Brain microvascular endothelial cell (primary cell): Measurements from ENCODE around the gene AP3B1.

Source experiments
- DNase-seq: peaks from one replicate; pipeline ENCODE4 v3.0.0-alpha.2; 2020
- H3K27ac ChIP-seq: fragments of 250-450 bp; sonication (Bioruptor Pico); 2 replicates; pipeline ENCODE4 v1.5.1; 2020; ENCODE audit warnings: mild to moderate bottlenecking, moderate library complexity
- H3K27me3 ChIP-seq: fragments of 250-450 bp; sonication (Bioruptor Pico); replicated peaks from 2 replicates; pipeline ENCODE4 v1.5.1; 2020; ENCODE audit warnings: mild to moderate bottlenecking
- H3K36me3 ChIP-seq: fragments of 250-450 bp; sonication (Bioruptor Pico); replicated peaks from 2 replicates; pipeline ENCODE4 v1.5.1; 2020; ENCODE audit warnings: mild to moderate bottlenecking
- H3K4me3 ChIP-seq: 2 replicates; pipeline ENCODE4 v1.5.1; 2011; ENCODE audit warnings: low read depth, mild to moderate bottlenecking, control low read depth, low read length, moderate library complexity
- in situ Hi-C: cut with HindIII; loops from 2 replicates; pipeline ENCODE4 v1.10.0; 2017; ENCODE audit warnings: low sequenced_read_pairs, low pct_ligation_motif_present
- TF ChIP-seq, protein P1 (sequence below): IDR thresholded peaks from 2 replicates; pipeline ENCODE4 v1.5.1; 2011; ENCODE audit warnings: low read depth, mild to moderate bottlenecking, moderate library complexity, low read length, control low read depth, inconsistent platforms; ENCODE audit errors: missing control alignments

The AP3B1 gene

DNA sequence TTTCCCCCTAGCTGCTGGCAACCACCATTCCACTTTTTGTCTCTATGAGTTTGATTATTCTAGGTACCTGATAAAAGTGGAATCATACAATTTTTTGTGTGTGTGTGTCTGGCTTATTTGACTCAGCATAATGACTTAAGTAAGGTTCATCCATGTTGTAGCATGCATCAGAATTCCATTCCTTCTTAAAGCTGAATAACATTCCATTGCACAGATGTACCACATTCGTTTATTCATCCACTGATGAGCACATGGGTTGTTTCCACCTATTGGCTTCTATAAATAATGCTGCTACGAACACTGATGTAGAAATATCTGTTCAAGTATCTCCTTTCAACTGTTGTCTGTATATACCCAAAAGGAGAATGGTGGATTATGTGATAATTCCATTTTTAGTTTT, 33.7 kb downstream of the AP3B1 start:
- in situ Hi-C loops, result no loop called here
- no peak overlapping the region for H3K27ac ChIP-seq
- H3K27me3 ChIP-seq, result no peaks in the 10 kb centered on the region
- no peak for DNase-seq
- TF ChIP-seq, protein P1, sequence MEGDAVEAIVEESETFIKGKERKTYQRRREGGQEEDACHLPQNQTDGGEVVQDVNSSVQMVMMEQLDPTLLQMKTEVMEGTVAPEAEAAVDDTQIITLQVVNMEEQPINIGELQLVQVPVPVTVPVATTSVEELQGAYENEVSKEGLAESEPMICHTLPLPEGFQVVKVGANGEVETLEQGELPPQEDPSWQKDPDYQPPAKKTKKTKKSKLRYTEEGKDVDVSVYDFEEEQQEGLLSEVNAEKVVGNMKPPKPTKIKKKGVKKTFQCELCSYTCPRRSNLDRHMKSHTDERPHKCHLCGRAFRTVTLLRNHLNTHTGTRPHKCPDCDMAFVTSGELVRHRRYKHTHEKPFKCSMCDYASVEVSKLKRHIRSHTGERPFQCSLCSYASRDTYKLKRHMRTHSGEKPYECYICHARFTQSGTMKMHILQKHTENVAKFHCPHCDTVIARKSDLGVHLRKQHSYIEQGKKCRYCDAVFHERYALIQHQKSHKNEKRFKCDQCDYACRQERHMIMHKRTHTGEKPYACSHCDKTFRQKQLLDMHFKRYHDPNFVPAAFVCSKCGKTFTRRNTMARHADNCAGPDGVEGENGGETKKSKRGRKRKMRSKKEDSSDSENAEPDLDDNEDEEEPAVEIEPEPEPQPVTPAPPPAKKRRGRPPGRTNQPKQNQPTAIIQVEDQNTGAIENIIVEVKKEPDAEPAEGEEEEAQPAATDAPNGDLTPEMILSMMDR, result no peak
- peaks cover 6% of the 10 kb centered on the region for H3K36me3 ChIP-seq
- no peak overlapping the region for H3K4me3 ChIP-seq

DNA sequence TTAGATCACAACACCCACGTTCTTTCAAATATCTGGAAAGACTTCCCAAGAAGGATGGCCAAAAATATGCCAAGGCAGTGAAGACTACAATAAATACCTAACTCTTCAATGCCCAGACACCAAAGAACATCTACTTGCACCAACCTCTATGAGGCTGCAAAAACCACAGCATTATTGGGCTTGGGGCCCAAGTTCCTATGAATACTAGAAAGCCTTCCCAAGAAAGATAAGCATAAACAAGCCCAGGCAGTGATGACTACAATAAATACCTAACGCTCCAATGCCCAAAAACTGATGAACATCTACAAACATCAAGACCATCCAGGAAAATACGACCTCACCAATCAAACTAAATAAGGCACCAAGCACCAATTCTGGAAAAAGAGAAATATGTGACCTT, 41.3 kb downstream of the AP3B1 start:
- DNase-seq, result no peak
- in situ Hi-C loops, result no loop called here
- TF ChIP-seq, protein P1, result no peak
- no peak overlapping the region for H3K4me3 ChIP-seq
- H3K36me3 ChIP-seq, result no peaks in the 10 kb centered on the region
- H3K27me3 ChIP-seq, result no peaks in the 10 kb centered on the region
- no peak overlapping the region for H3K27ac ChIP-seq

DNA sequence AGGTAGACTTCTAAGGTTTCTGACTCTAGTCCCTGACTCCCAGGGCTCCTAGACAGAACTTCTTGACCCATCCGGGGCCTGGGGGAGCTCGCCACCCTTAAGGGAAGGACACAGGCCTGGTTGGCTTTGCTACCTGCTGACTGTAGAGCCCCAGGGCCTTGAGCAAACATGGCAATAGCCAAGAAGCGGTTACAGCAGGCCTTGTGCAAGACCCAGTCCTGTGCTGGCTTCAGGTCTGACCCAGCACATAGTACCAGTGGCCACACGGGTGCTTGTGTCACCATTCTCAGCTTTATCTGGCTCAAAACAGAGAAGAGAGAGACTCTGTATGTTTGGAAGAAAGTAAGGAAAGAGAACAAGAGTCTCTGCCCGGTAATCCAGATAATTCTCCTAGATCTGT, 41.8 kb downstream of the AP3B1 start:
- Histone ChIP-seq H3K4me3 (no peak overlapping the region), H3K27me3 (no peaks in the 10 kb centered on the region), H3K36me3 (no peaks in the 10 kb centered on the region), H3K27ac (no peak overlapping the region)
- in situ Hi-C loops, result no loop called here
- TF ChIP-seq, protein P1, result no peak
- no peak for DNase-seq

DNA sequence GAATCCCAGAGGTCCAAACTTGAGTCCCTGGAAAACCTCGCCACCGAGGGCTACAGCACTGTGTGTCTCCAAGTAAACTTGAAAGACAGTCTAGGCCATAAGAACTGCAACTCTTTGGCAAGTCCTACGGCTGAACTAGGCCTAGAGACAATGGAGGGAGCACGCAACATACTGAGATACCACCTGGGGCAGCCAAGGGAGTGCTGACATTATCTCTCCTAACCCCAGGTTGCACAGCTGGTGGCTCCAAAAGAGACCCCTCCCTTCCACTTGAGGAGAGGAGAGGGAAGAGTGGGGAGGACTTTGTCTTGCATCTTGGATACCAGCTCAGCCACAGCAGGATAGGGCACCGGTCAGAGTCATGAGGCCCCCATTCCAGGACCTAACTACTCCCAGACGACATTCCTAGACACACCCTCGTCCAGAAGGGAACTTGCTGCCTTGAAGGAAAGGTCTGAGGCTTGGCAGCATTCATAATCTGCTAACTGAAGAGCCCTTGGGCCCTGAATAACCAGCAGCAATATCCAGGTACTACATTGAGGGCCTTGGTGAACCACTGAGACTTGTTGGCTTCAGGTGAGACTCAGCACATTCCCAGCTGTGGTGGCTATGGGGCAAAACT, 42.7 kb downstream of the AP3B1 start:
- Histone ChIP-seq H3K27ac (no peak overlapping the region), H3K36me3 (no peaks in the 10 kb centered on the region), H3K27me3 (no peaks in the 10 kb centered on the region), H3K4me3 (no peak overlapping the region)
- DNase-seq, result no peak
- in situ Hi-C loops, result no loop called here
- TF ChIP-seq, protein P1, result no peak

DNA sequence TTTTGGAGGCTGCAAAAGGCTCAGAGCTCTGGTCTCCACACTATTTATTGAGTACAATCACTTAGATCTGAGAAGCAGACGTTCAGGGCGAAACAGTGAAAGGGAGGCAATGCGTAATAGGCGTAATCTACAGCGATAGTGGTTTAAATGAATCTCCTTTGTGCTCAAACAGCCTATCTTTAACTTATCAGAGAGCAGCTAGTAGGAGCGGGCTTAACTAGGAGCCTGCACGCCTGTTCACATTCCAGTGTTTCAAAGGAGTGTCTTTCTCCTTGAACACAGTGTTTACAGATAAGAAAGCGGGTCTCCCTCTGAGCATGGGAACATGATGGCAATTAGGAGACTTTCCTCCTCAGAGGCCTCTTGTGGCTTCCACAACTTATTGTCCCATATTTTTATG, 49.4 kb downstream of the AP3B1 start:
- in situ Hi-C loops, result no loop called here

DNA sequence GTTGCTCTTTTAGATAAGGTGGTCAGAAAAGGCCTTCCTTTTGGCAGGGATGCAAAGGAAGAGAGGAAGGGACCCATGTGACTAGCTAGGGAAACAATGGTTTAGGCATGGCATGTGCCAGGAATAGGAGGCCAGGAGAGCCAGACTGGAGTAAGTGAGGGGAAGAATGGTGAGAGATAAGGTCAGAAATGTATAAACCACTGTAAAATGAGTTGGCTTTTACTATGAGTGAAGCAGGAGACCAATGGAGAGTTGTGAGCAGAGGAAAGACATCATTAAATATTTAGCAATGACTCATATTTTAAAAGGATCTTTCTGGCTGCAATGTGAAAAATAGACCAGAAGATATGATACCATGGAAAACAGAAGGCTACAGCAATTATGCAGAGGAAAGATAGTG, 50.9 kb downstream of the AP3B1 start:
- TF ChIP-seq, protein P1, result no peak
- Histone ChIP-seq H3K27ac (peak overlapping the region; percentile 25), H3K4me3 (no peak overlapping the region), H3K36me3 (no peaks in the 10 kb centered on the region), H3K27me3 (no peaks in the 10 kb centered on the region)
- in situ Hi-C loops, result no loop called here
- peak; percentile 43 for DNase-seq

More for the DNA sequence above, 49.4 kb downstream of the AP3B1 start:
- no peaks in the 10 kb centered on the region for H3K27me3 ChIP-seq
- TF ChIP-seq, protein P1, result no peak
- no peak for DNase-seq
- H3K36me3 ChIP-seq, result no peaks in the 10 kb centered on the region
- no peak overlapping the region for H3K27ac ChIP-seq
- no peak overlapping the region for H3K4me3 ChIP-seq
